GM19324 (cell line): Measurements from ENCODE around the gene SNX27.
"Not testable (repeated sequence)": the region's sequence is repeated elsewhere in the genome, so short reads cannot be mapped to it uniquely, and the experiment has no call there.

ENCODE experiments used
- ATAC-seq: cut with Tn5 transposase; IDR thresholded peaks from one replicate; pipeline ENCODE4 v1.9.1; 2021; ENCODE audit warnings: mild to moderate bottlenecking, moderate library complexity; ENCODE audit not compliant: unreplicated experiment, low FRiP score

The SNX27 gene

DNA sequence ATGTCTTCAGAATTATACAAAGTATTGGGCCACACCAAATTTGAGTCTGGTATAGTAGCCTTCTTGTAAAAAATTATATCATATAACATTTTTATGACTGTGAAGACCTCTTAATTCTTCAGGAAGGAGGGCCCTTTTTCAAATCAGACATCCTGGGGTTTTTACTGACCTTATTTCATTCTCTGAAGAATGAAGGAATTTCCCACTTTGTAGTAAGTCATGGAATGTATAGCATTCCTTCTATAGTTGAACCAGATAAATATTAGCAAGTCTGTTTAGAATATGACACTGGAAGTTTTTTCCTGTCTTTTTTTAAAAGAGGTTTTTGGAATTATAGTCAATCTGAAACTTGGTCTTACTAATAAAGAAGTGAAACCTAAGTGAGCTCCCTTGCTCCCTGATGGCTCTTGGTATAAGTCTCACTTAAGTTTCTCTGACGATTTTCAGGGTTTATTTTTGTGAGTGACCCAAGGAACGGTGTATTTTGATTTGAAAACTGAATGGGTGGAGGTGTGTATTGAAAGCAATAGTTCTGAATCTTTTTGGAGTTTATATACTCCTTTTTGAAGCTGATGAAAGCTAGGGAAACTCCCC lies 23.7 kb downstream of the SNX27 start:
- no peak for ATAC-seq

DNA sequence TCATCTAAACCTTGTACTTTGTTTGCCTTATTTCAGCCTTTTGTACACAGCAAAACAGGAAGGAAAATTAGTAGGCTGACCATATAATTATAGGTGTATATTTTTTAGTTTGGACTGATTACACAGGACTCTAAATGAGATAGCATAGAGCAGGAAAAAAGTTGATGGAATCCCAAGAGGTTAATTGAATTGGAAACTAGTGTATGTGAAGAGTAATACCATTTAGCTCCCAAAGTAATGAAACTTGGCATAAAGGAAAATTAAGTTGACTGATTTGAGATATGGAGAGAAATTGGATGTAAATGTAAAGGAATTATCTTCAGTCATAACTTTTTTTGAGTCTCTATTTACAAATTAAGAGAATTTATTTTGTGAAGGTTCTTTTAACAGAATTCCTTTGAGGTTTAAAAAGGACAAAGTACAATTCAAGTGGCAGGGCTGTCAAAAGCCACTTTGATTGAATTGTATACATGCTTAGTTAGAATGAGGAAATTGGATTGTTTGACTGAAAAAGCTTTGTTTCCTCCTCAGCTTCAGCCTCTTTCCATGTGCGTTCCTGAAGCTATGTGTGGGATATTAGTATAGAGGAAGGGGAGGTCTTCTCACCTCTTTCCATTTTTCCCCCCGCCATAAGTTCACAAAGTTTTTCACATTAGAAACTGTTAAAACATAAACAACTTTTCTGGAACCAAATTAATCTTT lies 26.4 kb downstream of the SNX27 start:
- no peak for ATAC-seq

DNA sequence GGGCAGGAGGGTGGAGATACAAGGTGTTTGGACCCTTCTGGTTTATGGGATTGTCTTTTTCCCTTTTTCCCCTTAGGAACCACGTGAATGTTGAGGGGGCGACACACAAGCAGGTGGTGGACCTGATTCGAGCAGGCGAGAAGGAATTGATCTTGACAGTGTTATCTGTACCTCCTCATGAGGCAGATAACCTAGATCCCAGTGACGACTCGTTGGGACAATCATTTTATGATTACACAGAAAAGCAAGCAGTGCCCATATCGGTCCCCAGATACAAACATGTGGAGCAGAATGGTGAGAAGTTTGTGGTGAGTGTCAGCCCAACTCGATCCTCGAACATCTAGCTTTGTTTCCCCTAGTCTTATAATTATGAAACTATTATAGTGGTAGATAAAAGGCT lies 27.0 kb downstream of the SNX27 start:
- ATAC-seq, result no peak

DNA sequence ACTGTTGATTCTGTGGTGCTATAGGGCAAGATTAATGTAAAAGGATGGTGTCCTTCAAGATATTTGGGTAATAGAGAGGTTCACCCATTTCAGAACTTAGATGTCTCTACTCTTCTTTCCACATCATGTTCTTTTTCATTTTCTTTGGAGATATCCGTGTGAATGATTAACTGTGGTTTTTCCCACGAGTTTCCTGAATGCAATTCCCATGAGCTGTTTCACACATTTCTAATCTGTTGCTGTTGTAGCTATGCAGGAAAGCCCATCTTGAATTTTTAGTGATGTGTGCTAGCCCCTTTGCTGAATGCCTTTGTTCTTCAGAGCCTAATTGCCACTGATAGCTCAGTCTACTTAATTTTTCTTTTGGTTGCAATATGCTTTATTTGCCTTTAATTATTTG lies 27.6 kb downstream of the SNX27 start:
- no peak for ATAC-seq

DNA sequence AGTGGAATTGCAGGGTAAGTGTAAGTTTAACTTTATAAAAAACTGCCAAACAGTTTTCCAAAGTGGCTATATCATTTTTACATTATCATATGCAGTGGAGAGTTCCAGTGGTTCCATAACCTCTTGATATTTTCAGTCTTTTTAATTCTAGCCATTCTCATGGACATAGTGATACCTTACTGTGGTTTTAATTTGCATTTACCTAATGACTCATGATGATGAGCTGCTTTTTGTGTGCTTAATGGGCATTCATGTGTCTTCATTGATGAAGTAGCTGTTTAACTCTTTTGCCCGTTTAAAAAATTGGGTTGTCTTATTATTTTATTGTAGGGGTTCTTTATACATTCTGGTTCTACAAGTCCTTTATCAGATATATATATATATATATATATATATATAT lies 29.4 kb downstream of the SNX27 start:
- ATAC-seq, result no peak

DNA sequence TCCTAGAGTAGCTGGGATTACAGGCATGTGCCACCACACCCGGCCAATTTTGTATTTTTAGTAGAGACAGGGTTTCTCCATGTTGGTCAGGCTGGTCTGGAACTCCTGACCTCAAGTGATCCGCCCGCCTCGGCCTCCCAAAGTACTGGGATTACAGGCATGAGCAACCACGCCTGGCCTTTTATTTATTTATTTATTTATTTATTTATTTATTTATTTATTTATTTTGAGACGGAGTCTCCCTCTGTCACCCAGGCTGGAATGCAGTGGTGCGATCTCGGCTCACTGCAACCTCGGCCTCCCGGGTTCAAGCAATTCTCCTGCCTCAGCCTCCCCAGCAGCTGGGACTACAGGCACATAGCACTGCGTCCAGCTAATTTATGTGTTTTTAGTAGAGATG lies 31.2 kb downstream of the SNX27 start:
- not testable (repeated sequence) for ATAC-seq

DNA sequence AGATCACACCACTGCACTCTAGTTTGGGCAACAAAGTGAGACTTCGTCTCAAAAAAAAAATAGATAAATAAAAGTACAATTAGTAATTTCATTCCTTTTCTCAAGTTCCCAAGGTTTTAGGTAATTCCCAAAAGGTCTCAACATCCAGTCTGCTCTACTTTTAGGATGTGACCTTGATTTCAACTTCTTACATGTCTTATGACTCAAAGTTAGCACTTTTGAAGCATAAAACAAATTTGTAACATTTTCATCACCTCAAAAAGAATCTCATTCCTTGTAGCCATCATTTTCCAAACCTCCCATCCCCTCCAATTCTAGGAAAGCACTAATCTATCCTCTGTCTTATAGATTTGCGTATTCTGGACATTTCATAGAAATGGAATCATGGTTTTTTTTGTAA lies 32.2 kb downstream of the SNX27 start:
- ATAC-seq, result no peak

DNA sequence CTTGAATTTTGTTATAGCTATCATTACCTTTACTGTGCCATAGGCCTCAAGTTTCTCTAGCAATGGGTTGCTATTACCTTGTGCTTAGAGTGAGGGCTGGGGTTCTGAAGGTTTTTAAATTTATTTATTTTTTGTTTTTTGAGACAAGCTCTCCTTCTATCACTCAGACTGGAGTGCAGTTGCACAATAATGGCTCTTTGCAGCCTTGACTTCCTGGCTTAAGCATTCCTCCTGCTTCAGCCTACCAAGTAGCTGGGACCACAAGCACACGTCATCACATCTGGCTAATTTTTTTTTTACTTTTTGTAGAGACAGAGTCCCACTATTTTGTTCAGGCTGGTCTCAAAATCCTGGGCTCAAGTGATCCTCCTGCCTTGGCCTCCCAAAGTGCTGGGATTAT lies 41.5 kb downstream of the SNX27 start:
- ATAC-seq, result no peak

DNA sequence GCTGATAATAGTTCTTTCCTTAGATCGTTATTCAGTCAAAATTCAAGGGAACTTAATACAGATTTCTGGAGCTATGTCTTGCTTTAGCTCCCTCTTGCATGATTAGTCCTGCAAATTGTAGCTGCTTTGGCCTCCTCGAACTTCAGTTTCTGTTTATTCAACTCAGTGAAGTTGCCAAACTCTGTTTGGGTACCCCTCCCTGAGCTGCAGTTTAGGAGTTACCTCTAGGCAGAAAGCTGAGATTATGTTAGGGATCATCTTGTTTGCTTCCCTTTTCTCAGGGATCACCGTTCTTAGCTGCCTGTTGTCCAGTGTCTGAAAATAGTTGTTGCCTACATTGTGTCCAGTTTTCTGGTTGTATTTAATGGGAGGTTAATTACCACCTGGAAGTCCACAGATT lies 43.5 kb downstream of the SNX27 start:
- ATAC-seq, result no peak

DNA sequence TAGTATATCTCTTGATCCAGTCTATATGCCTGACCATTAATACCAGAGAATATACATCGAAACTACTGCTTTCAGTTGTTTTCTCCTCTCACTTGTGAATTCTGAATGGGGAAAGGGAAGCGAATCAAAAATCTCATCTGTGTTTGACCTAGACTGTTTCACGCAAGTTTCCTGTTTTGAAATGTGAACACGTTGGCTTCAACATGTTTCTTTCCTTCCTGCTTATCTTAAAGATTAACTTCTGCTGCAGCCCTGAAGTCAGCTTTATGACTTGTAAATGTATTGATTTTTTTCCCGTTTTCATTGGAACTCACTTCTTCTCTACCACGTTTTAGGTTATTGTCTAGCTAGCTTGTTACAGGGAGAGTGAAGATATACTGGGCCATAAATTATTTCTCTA lies 49.9 kb downstream of the SNX27 start:
- ATAC-seq, result no peak

DNA sequence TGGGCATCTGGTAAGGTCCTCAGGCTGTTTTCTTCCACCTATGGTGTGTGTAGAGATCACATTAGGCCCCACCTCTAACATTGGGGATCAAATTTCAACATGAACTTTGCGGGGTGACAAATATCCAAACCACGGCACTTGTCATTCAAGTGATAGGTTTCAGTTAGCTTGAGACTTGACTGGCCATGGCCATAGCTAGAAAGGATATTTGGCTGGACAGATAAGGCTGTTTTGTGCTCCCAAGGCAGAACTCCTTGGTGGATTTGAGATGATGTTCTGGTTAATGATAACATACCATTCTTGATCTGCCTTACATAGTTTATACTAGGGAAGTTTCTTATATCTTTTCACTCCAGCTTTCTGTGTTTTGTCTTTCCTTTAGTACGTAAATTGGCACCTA lies 56.2 kb downstream of the SNX27 start:
- ATAC-seq, result no peak

DNA sequence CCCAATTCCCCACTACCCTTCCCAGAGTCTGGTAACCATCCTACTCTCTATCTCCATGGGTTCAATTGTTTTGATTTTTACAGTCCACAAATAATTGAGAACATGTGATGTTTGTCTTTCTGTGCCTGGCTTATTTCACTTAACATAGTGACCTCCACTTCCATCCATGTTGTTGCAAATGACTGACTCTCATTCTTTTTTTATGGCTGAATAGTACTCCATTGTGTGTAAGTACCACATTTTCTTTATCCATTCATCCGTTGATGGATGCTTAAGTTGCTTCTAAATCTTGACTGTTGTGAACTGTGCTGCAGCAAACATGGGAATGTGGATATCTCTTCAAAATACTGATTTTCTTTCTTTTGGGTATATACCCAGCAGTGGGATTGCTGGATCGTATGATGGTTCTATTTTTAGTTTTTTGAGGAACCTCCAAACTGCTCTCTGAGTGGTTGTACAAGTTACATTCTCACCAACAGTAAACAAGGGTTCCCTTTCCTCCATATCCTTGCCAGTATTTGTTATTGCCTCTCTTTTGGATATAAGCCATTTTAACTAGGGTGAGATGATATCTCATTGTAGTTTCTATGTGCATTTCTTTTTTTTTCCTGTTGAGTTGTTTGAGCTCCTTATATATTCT lies 58.3 kb downstream of the SNX27 start:
- not testable (repeated sequence) for ATAC-seq

DNA sequence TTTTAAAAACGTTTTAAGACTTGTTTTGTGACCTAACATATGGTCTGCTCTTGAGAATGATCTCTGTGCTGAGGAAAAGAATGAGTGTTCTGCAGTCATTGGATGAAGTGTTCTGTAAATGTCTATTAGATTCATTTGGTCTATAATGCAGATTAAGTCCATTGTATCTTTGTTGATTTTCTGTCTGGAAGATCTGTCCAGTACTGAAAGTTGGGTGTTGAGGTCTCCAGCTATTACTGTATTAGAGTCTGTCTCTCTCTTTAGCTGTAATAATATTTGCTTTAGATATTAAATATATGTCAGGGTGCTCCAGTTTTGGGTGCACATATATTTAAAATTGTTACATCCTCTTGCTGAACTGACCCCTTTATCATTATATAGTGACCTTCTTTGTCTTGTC lies 61.6 kb downstream of the SNX27 start:
- ATAC-seq, result no peak

DNA sequence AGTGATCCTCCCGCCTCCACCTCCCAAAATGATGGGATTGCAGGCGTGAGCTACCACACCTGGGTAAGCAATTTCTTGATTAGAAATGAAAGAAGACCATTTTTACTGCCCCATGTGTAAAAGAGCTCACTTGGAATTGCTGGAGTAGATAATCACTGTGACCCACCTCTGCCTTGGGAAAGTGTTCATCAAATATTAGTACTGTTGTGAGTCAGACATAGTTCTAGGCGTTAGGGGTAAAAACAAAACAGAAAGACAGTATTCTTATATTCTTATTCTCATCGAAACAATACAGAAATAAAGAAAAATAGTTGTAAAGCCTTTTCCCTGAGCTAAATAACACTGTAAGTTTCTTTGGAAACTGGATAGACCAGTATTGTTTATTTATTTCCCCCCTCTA lies 68.5 kb downstream of the SNX27 start:
- no peak for ATAC-seq

DNA sequence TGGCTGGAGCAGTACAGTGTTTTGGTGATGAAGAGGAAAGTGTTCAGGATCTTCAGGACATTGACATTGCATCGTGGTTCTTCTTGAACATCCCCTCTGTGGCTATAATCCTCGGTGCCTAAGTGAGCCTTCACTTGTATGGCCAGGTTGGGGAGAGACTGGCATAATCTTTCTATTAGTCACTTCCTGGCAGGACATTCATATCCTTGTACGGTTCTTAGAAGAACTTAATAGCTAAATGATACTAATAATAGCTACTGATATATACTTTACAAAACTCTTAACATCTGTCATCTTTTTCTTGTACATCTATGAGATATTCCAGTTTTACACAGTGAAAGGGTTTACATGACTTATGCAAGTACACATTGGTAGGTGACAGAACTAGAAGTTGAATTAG lies 69.0 kb downstream of the SNX27 start:
- ATAC-seq, result no peak

DNA sequence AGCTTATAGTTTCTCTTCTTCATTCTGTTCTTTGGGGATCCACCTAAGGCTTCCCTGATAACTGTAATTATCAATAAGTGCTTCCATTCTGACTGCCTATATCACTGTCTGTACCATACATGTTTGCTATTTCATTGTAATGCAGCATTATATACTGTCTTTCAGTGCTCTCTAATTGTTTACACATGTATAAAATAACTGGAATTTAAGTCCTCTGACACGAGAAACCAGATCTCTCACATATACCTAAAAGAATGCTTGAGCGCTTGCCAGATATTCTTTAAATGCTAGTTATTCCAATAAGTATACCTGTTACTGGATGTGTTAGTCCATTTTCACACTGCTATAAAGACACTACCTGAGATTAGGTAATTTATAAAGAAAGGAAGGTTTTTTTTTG lies 70.1 kb downstream of the SNX27 start:
- no peak for ATAC-seq

DNA sequence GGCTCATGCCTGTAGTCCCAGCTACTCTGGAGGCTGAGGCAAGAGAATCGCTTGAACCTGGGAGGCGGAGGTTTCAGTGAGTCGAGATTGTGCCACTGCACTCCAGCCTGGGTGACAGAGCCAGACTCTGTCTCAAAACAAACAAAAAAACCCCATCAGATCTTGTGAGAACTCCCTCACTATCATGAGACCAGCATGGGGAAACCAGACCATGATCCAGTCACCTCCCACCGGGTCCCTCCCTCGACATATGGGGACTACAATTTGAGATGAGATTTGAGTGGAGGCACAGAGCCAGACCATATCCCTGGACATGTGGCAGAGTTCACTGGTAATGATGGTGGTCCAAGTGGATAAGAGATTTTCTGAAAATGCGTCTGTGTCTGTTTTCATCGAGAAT lies 71.1 kb downstream of the SNX27 start:
- ATAC-seq, result not testable (repeated sequence)

DNA sequence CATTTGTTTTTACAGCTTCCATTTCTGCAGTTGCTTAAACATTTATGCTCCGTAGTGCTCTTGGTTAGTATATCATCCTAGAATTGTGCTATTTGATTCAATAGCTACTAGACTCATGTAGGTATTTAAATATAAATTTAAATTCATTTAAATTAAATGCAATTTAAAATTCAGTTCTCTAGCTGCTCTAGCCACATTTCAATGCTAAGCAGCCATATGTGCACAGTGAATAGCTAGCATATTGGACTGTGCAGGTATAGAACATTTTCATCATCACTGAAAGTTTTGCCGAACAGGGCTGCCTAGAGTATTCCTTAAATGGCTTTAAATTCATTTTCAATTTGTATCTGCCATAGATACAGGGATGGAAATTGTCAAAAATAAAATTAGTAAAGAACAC lies 72.3 kb downstream of the SNX27 start:
- ATAC-seq, result no peak

DNA sequence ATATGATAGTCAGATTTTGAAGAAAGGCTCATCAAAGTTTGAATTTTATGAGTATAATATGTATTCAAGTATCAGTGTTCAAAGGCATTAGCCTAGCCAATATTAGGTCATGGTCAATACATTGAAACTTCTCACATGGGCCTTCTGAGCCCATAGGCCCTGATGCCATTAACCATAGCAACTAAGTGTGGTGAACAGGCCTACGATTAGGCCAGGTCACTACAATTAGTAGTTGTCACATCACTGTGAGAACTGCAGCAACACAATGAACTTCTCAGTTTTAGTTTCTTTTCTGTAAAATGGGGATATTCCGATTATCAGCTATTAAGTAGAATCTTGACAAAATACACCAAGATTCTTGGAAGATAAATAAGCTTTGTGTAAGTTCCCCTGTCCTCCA lies 74.7 kb downstream of the SNX27 start:
- no peak for ATAC-seq

DNA sequence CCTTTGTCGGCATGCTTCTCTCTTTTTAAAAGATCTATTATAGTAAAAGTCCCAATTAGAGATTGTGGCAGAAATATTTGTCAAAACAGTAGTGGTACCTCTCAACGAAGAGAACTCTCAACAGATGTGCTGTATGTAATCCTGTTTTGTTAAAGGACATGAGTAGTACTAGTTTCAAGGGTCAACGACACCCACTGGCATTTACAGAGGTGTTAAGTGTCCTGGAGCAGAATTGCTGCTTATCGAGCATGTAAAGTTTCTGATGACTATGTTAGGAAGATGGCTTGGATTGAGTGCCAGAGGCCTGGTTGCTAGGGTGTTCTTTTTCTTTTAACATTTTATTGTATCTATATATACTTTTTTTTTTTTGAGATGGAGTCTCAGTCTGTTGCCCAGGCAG lies 77.6 kb downstream of the SNX27 start:
- no peak for ATAC-seq

DNA sequence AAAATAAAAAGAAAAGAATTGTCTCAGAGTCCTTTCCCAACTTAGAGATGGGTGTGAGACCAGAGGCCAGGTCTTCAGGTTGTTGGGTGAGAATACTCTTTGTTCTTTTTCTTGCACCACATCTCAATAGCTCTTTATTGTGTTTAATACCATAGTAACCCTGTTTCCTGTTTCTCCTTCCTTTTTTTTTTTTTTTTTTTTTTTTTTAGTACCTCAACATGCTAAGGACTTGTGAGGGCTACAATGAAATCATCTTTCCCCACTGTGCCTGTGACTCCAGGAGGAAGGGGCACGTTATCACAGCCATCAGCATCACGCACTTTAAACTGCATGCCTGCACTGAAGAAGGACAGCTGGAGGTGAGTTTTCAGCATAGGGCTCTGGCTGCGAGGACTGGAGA lies 80.4 kb downstream of the SNX27 start:
- ATAC-seq, result no peak

DNA sequence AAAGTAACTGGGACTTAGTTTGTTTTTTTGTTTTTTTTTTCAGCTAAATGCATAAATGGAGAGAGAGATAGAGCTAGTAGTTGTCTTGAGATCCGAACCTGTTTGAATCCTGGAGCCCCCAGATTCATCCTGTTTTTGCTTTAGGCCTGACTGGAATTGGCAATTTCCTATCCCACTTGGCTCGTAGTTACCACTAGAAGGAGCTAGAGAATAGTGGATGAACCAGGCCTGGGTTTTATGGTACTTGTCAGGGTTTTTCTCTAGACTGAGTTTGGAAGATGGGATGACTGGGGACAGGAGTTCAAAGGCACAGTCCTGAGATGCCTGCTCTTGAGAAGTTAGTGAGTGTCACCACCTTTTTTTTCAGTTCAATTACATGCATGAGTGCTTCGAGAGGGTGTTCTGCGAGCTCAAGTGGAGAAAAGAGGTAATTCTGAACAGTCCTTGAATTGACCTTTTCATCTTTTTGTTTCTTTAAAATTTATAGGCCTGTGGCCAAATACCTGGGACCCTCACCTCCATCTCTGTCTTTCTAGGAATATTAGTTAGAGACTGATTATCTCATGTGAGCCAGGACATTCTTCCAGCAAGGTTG lies 81.3 kb downstream of the SNX27 start:
- ATAC-seq, result no peak
